IMR-90 (cell line): ENCODE data around the gene SYNGR2. TPM values are rescaled to one million over a fixed set of nuclear protein-coding genes. Genes with fewer than 3 reads are reported as not detected.

ENCODE experiments used
- ATAC-seq: fragments of 200-7000 bp; cut with Tn5 transposase; 2 replicates; pipeline ENCODE4 v1.9.1; 2020; ENCODE audit warnings: low read depth, mild to moderate bottlenecking, moderate library complexity
- BruUV-seq: library from RNA; stranded (reverse); fragments of 400-500 nt; replicated peaks from 2 replicates; lab custom pipeline; 2021; lab: Mats Ljungman, UMichigan
- CTCF ChIA-PET: fragments of 300-600 bp; formaldehyde crosslinking; extraction: SDS; loops from one replicate; lab custom pipeline; 2021; ENCODE audit warnings: antibody characterized with exemption; lab: Yijun Ruan, JAX
- POLR2A ChIA-PET: fragments of 300-600 bp; sonication (Branson Sonifier 250); formaldehyde crosslinking; loops from one replicate; lab custom pipeline; 2022; ENCODE audit warnings: antibody characterized with exemption; ENCODE audit not compliant: unreplicated experiment; lab: Charles Lee
- DNase-seq: peaks from one replicate; pipeline ENCODE4 v3.0.0; 2013
- H2AFZ ChIP-seq: replicated peaks from 2 replicates; pipeline ENCODE3; 2013; ENCODE audit warnings: low read length, mild to moderate bottlenecking; ENCODE audit not compliant: poor library complexity
- H2AK5ac ChIP-seq: 2 replicates; pipeline ENCODE4 v1.6.1; 2013; ENCODE audit warnings: low read depth, low read length, inconsistent platforms
- H2AK9ac ChIP-seq: replicated peaks from 2 replicates; pipeline ENCODE3; 2013; ENCODE audit warnings: mild to moderate bottlenecking, low read depth, low read length, moderate library complexity; ENCODE audit not compliant: poor library complexity
- H2BK120ac ChIP-seq: 2 replicates; pipeline ENCODE4 v1.6.1; 2013; ENCODE audit warnings: low read depth, low read length, inconsistent platforms
- H2BK15ac ChIP-seq: 3 replicates; pipeline ENCODE4 v1.6.1; 2013; ENCODE audit warnings: low read depth, low read length, inconsistent platforms
- H2BK20ac ChIP-seq: 2 replicates; pipeline ENCODE4 v1.6.1; 2013; ENCODE audit warnings: low read depth, mild to moderate bottlenecking, inconsistent platforms, low read length, moderate library complexity
- H2BK5ac ChIP-seq: 2 replicates; pipeline ENCODE4 v1.6.1; 2013; ENCODE audit warnings: mild to moderate bottlenecking, low read depth, low read length, inconsistent platforms; ENCODE audit not compliant: poor library complexity, severe bottlenecking
- H3K14ac ChIP-seq: replicated peaks from 2 replicates; pipeline ENCODE4 v1.6.1; 2013; ENCODE audit warnings: low read depth, low read length, inconsistent platforms
- H3K18ac ChIP-seq: 2 replicates; pipeline ENCODE4 v1.6.1; 2013; ENCODE audit warnings: low read depth, low read length, control low read depth
- H3K23ac ChIP-seq: 2 replicates; pipeline ENCODE4 v1.6.1; 2013; ENCODE audit warnings: low read depth, low read length, inconsistent platforms
- H3K27ac ChIP-seq: 2 replicates; pipeline ENCODE4 v1.5.1; 2013; ENCODE audit warnings: mild to moderate bottlenecking, control low read depth, low read length; ENCODE audit not compliant: insufficient read depth
- H3K27me3 ChIP-seq: 2 replicates; pipeline ENCODE4 v1.6.1; 2013; ENCODE audit warnings: low read length; ENCODE audit not compliant: control insufficient read depth, insufficient read depth
- H3K36me3 ChIP-seq: 2 replicates; pipeline ENCODE4 v1.6.1; 2013; ENCODE audit warnings: low read length, mixed read lengths; ENCODE audit not compliant: control insufficient read depth, insufficient read depth
- H3K4ac ChIP-seq: 2 replicates; pipeline ENCODE4 v1.6.1; 2013; ENCODE audit warnings: low read depth, low read length, inconsistent platforms
- H3K4me1 ChIP-seq: 2 replicates; pipeline ENCODE4 v1.6.1; 2013; ENCODE audit warnings: low read length, mixed read lengths; ENCODE audit not compliant: control insufficient read depth, insufficient read depth
- H3K4me2 ChIP-seq: 2 replicates; pipeline ENCODE4 v1.6.1; 2013; ENCODE audit warnings: low read depth, mild to moderate bottlenecking, control low read depth, low read length, moderate library complexity
- H3K4me3 ChIP-seq: 2 replicates; pipeline ENCODE4 v1.5.1; 2013; ENCODE audit warnings: low read depth, mild to moderate bottlenecking, control low read depth, low read length, moderate library complexity; ENCODE audit not compliant: insufficient read depth
- H3K56ac ChIP-seq: 2 replicates; pipeline ENCODE4 v1.6.1; 2013; ENCODE audit warnings: low read length, inconsistent platforms; ENCODE audit not compliant: insufficient read depth; ENCODE audit errors: extremely low read depth
- H3K79me1 ChIP-seq, 2 experiments: 2 replicates each; pipeline ENCODE4 v1.6.1; 2013; ENCODE audit warnings: low read length in 2 of 2, inconsistent platforms in 1 of 2, low read depth in 1 of 2
- H3K9ac ChIP-seq: 2 replicates; pipeline ENCODE4 v1.6.1; 2013; ENCODE audit warnings: low read depth, low read length, control low read depth
- H3K9me1 ChIP-seq: 2 replicates; pipeline ENCODE4 v1.6.1; 2013; ENCODE audit warnings: low read length, inconsistent platforms; ENCODE audit not compliant: insufficient read depth
- H3K9me3 ChIP-seq: 2 replicates; pipeline ENCODE4 v1.6.1; 2013; ENCODE audit warnings: low read length; ENCODE audit not compliant: control insufficient read depth, insufficient read depth
- H4K20me1 ChIP-seq: 2 replicates; pipeline ENCODE4 v1.6.1; 2013; ENCODE audit warnings: low read length, inconsistent platforms; ENCODE audit not compliant: insufficient read depth
- H4K5ac ChIP-seq: 2 replicates; pipeline ENCODE4 v1.6.1; 2013; ENCODE audit warnings: mild to moderate bottlenecking, low read depth, low read length, control low read depth
- H4K8ac ChIP-seq, 2 experiments: 2 replicates each; pipeline ENCODE4 v1.6.1; 2013; ENCODE audit warnings: low read depth in 2 of 2, low read length in 2 of 2, control low read depth in 1 of 2, inconsistent platforms in 1 of 2
- H4K91ac ChIP-seq: 2 replicates; pipeline ENCODE4 v1.6.1; 2013; ENCODE audit warnings: low read depth, low read length, inconsistent platforms; ENCODE audit not compliant: insufficient read depth
- BHLHE40 ChIP-seq: fragments of 150-350 bp; IDR thresholded peaks from 2 replicates; pipeline ENCODE4 v1.6.1; 2016; ENCODE audit warnings: mild to moderate bottlenecking, low read depth, low read length
- CEBPB ChIP-seq: IDR thresholded peaks from 2 replicates; pipeline ENCODE4 v1.6.1; 2012; ENCODE audit warnings: low read depth, low read length, improper control_type of control experiment
- CHD1 ChIP-seq: IDR thresholded peaks from 2 replicates; pipeline ENCODE4 v1.6.1; 2012; ENCODE audit warnings: low read depth, low read length, improper control_type of control experiment
- CTCF ChIP-seq: conservative IDR thresholded peaks from 2 replicates; pipeline ENCODE4 v1.5.1; 2012; ENCODE audit warnings: mild to moderate bottlenecking, low read depth, low read length, improper control_type of control experiment
- ELK1 ChIP-seq: fragments of 150-350 bp; IDR thresholded peaks from 2 replicates; pipeline ENCODE4 v1.6.1; 2016; ENCODE audit warnings: low read depth, mild to moderate bottlenecking, low read length, moderate library complexity, borderline replicate concordance
- FOS ChIP-seq: fragments of 150-350 bp; IDR thresholded peaks from 2 replicates; pipeline ENCODE4 v1.6.1; 2016; ENCODE audit warnings: low read depth, low read length
- MAFK ChIP-seq: IDR thresholded peaks from 2 replicates; pipeline ENCODE4 v1.6.1; 2012; ENCODE audit warnings: low read depth, low read length, improper control_type of control experiment
- MAZ ChIP-seq: IDR thresholded peaks from 2 replicates; pipeline ENCODE4 v1.6.1; 2012; ENCODE audit warnings: low read depth, mild to moderate bottlenecking, low read length, improper control_type of control experiment, moderate library complexity, borderline replicate concordance
- MXI1 ChIP-seq: IDR thresholded peaks from 2 replicates; pipeline ENCODE4 v1.6.1; 2012; ENCODE audit warnings: low read depth, mild to moderate bottlenecking, low read length, moderate library complexity, borderline replicate concordance
- NFE2L2 ChIP-seq: fragments of 150-350 bp; IDR thresholded peaks from 2 replicates; pipeline ENCODE4 v1.6.1; 2016; ENCODE audit warnings: low read depth, mild to moderate bottlenecking, low read length
- POLR2A ChIP-seq: IDR thresholded peaks from 2 replicates; pipeline ENCODE4 v1.6.1; 2012; ENCODE audit warnings: mild to moderate bottlenecking, low read depth, low read length
- RAD21 ChIP-seq: IDR thresholded peaks from 2 replicates; pipeline ENCODE4 v1.6.1; 2012; ENCODE audit warnings: low read length, improper control_type of control experiment
- RCOR1 ChIP-seq: IDR thresholded peaks from 2 replicates; pipeline ENCODE4 v1.6.1; 2012; ENCODE audit warnings: mild to moderate bottlenecking, low read length, improper control_type of control experiment; ENCODE audit not compliant: insufficient replicate concordance
- RFX5 ChIP-seq: IDR thresholded peaks from 2 replicates; pipeline ENCODE4 v1.8.0; 2012; ENCODE audit warnings: low read depth, mild to moderate bottlenecking, low read length, moderate library complexity
- SMC3 ChIP-seq: fragments of 150-350 bp; IDR thresholded peaks from 2 replicates; pipeline ENCODE4 v1.6.1; 2016; ENCODE audit warnings: low read depth, mild to moderate bottlenecking, antibody characterized with exemption, low read length, moderate library complexity
- WGBS, 2 experiments: methylation state at CpG; one replicate each; pipeline versions ENCODE4 v1.1.5 to v1.1.7; 2013; ENCODE audit warnings: missing lambda C conversion rate in 2 of 2; ENCODE audit not compliant: insufficient read length in 1 of 2; ENCODE audit errors: extremely low coverage in 2 of 2; 5-methylcytosine and 5-hydroxymethylcytosine counted together
- dilution Hi-C: fragments of 300-500 bp; cut with HindIII; formaldehyde crosslinking; loops from one replicate; pipeline ENCODE4 v1.14.3; 2018; ENCODE audit warnings: low sequenced_read_pairs; ENCODE audit not compliant: unreplicated experiment
- in situ Hi-C: fragments of 300-500 bp; cut with MboI; formaldehyde crosslinking; loops from 3 replicates; pipeline ENCODE4 v1.14.3; 2019; ENCODE audit warnings: low sequenced_read_pairs, inconsistent platforms, mixed read lengths
- intact Hi-C: fragments of 100-400 bp; cut with micrococcal nuclease; formaldehyde crosslinking; loops from 2 replicates; pipeline ENCODE4 v1.10.0; 2022
- polyA plus RNA-seq, 3 experiments: library from polyadenylated mRNA; depleted of rRNA; stranded (reverse); fragments of >200 nt; gene quantifications; 2 replicates each; pipeline ENCODE4 v1.2.3, GENCODE V29; 2012; ENCODE audit warnings: low replicate concordance in 1 of 3
- total RNA-seq: library from RNA; depleted of rRNA; stranded (reverse); fragments of >200 nt; gene quantifications from 2 replicates; pipeline ENCODE4 v1.2.3, GENCODE V29; 2012

Gene SYNGR2
- total and polyA plus RNA-seq, 2 of the 4 experiments (the other 2 are of a cell fraction): 11.1 to 63.1 TPM

- Histone ChIP-seq H3K18ac (no peak overlapping the region), H2AK9ac (no peak overlapping the region), H2BK15ac (no peak overlapping the region), H3K79me1 (peaks cover 0 to 24% of the 10 kb centered on the region in 2 experiments; a peak in 2 of 4 replicates), H3K14ac (no peak overlapping the region), H2AFZ (no peak overlapping the region), H3K36me3 (no peaks in the 10 kb centered on the region), H2AK5ac (no peak overlapping the region), H2BK20ac (no peak overlapping the region), H3K27me3 (no peaks in the 10 kb centered on the region), H3K9ac (no peak overlapping the region), H3K56ac (no peak overlapping the region), H3K4me1 (peaks cover 13% of the 10 kb centered on the region), H4K8ac (no peak overlapping the region), H3K27ac (no peak overlapping the region), H3K4ac (no peak overlapping the region), H3K4me2 (no peak overlapping the region), H4K20me1 (peaks cover 6% of the 10 kb centered on the region; the same call in 1 of the 2 replicates), H2BK120ac (no peak overlapping the region), H2BK5ac (no peak overlapping the region), H3K4me3 (no peak overlapping the region), H4K91ac (no peak overlapping the region), H3K9me3 (no peaks in the 10 kb centered on the region), H3K9me1 (peaks cover 8% of the 10 kb centered on the region; the same call in 1 of the 2 replicates), H4K5ac (no peak overlapping the region), H3K23ac (no peak overlapping the region)
- ChIA-PET POLR2A (no interaction called here), CTCF (no interaction called here)
- DNase-seq (no peak), ATAC-seq (no peak)
- dilution Hi-C loops (no loop called here), in situ Hi-C loops (no loop called here), intact Hi-C loops (no loop called here)
- BruUV-seq: no TSS peak
- WGBS, 2 experiments: 93% methylated on average over 5 of the region's 31 CpGs; no CpG with 5 or more reads in 1 of the 2 experiments
- no peak for TF ChIP-seq RCOR1
- no peak for TF ChIP-seq BHLHE40
- no peak for TF ChIP-seq NFE2L2
- TF ChIP-seq FOS: no peak
- no peak for TF ChIP-seq CHD1
- TF ChIP-seq POLR2A: no peak
- TF ChIP-seq RAD21: no peak
- no peak for TF ChIP-seq CEBPB
- TF ChIP-seq MAFK: no peak
- TF ChIP-seq CTCF: no peak
- no peak for TF ChIP-seq MXI1
- TF ChIP-seq RFX5: no peak
- TF ChIP-seq ELK1: no peak
- no peak for TF ChIP-seq MAZ
- no peak for TF ChIP-seq SMC3
Measured at GRCh38 chr17:78170692-78171590, 2.6 kb downstream of the SYNGR2 start.
